Measurements from ENCODE around the gene POLE3. TPM values are rescaled to one million over a fixed set of nuclear protein-coding genes. Genes with fewer than 3 reads are reported as not detected.
A peak's percentile ranks its signal among the peaks of the same experiment; 100 is the strongest.
"Not testable (repeated sequence)": the region's sequence is repeated elsewhere in the genome, so short reads cannot be mapped to it uniquely, and the experiment has no call there.

POLE3 gene
- total RNA-seq, 1 donor = 54.0 TPM

GRCh38 chr9:113425072-113425471, 14.6 kb upstream of the POLE3 start:
- TF ChIP-seq CTCF (IDR thresholded peaks at IDR 0.05; ENCODE audit: insufficient read depth, low read depth, low read length) = no peak
- DNase-seq (ENCODE audit: low read depth) = no peak
- no peak overlapping the region for H3K4me3 ChIP-seq (ENCODE audit: low read depth, low read length)

GRCh38 chr9:113421726-113422125, 11.3 kb upstream of the POLE3 start:
- H3K4me3 ChIP-seq (ENCODE audit: low read depth, low read length) = no peak overlapping the region
- DNase-seq (ENCODE audit: low read depth) = no peak
- no peak for TF ChIP-seq CTCF (IDR thresholded peaks at IDR 0.05; ENCODE audit: insufficient read depth, low read depth, low read length)

- no peak overlapping the region for H3K4me3 ChIP-seq (ENCODE audit: low read depth, low read length)
- DNase-seq (ENCODE audit: low read depth) = no peak
- TF ChIP-seq CTCF (IDR thresholded peaks at IDR 0.05; ENCODE audit: insufficient read depth, low read depth, low read length) = peak; percentile 8
These were observed 6.9 kb upstream of the POLE3 start for GRCh38 chr9:113417370-113417769.

- H3K4me3 ChIP-seq (ENCODE audit: low read depth, low read length) = no peak overlapping the region
- no peak for TF ChIP-seq CTCF (IDR thresholded peaks at IDR 0.05; ENCODE audit: insufficient read depth, low read depth, low read length)
- DNase-seq (ENCODE audit: low read depth) = no peak
These were observed 5.8 kb upstream of the POLE3 start for GRCh38 chr9:113416149-113416721.

- no peak for TF ChIP-seq CTCF (IDR thresholded peaks at IDR 0.05; ENCODE audit: insufficient read depth, low read depth, low read length)
- H3K4me3 ChIP-seq (ENCODE audit: low read depth, low read length) = peak overlapping the region; percentile 73
- no peak for DNase-seq (ENCODE audit: low read depth)
These were observed 630 bp downstream of the POLE3 start for GRCh38 chr9:113409883-113410206.

- no peak for TF ChIP-seq CTCF (IDR thresholded peaks at IDR 0.05; ENCODE audit: insufficient read depth, low read depth, low read length)
- H3K4me3 ChIP-seq (ENCODE audit: low read depth, low read length) = peak overlapping the region; percentile 73
- no peak for DNase-seq (ENCODE audit: low read depth)
These were observed 994 bp downstream of the POLE3 start for GRCh38 chr9:113409481-113409880.

GRCh38 chr9:113406873-113407511, 3.5 kb downstream of the POLE3 start:
- TF ChIP-seq CTCF (IDR thresholded peaks at IDR 0.05; ENCODE audit: insufficient read depth, low read depth, low read length) = peak; percentile 82
- DNase-seq (ENCODE audit: low read depth) = peak; percentile 78
- not testable (repeated sequence) for H3K4me3 ChIP-seq (ENCODE audit: low read depth, low read length)

- H3K4me3 ChIP-seq (ENCODE audit: low read depth, low read length) = not testable (repeated sequence)
These were observed 4.1 kb downstream of the POLE3 start for GRCh38 chr9:113406353-113406752.

More at GRCh38 chr9:113406353-113406752, 4.1 kb downstream of the POLE3 start:
- DNase-seq (ENCODE audit: low read depth) = not testable (repeated sequence)

All from fibroblast of villous mesenchyme (primary cell).